CD4-positive, alpha-beta memory T cell (primary cell): ENCODE results near the gene ZNF407. TPM values are rescaled to one million over a fixed set of nuclear protein-coding genes. Genes with fewer than 3 reads are reported as not detected.

Experiments used
- CTCF ChIA-PET: fragments of 350-600 bp; sonication (Branson Sonifier 250); formaldehyde crosslinking; loops from one replicate; lab custom pipeline; 2021; ENCODE audit warnings: inconsistent platforms; ENCODE audit not compliant: partially characterized antibody; lab: Charles Lee
- POLR2A ChIA-PET: fragments of 350-600 bp; sonication (Branson Sonifier 250); formaldehyde crosslinking; loops from one replicate; lab custom pipeline; 2021; ENCODE audit not compliant: partially characterized antibody; lab: Charles Lee
- DNase-seq, 5 donors: peaks; one replicate each; pipeline versions ENCODE4 v3.0.0 to v3.0.0-alpha.2; 2020 to 2022; ENCODE audit warnings: mixed read lengths in 1 of 5
- H3K27ac ChIP-seq: one replicate; pipeline ENCODE4 v1.7.0; 2013; ENCODE audit warnings: low read depth, low read length
- H3K27me3 ChIP-seq: 2 replicates; pipeline ENCODE4 v1.7.0; 2013; ENCODE audit warnings: mild to moderate bottlenecking, low read length, moderate library complexity; ENCODE audit not compliant: insufficient read depth
- H3K36me3 ChIP-seq: 2 replicates; pipeline ENCODE4 v1.7.0; 2013; ENCODE audit warnings: mild to moderate bottlenecking, low read length, moderate library complexity; ENCODE audit not compliant: insufficient read depth
- H3K4me1 ChIP-seq: 2 replicates; pipeline ENCODE4 v1.7.0; 2013; ENCODE audit warnings: mild to moderate bottlenecking, low read length, moderate library complexity; ENCODE audit not compliant: insufficient read depth
- H3K4me3 ChIP-seq, 2 donors: one replicate each; pipeline ENCODE4 v1.7.0; 2013; ENCODE audit warnings: low read length in 2 of 2, mild to moderate bottlenecking in 1 of 2
- H3K9me3 ChIP-seq, 2 donors: one replicate each; pipeline ENCODE4 v1.7.0; 2013; ENCODE audit warnings: low read length in 2 of 2, control low read depth in 1 of 2; ENCODE audit not compliant: control insufficient read depth in 1 of 2
- H3K27ac Mint-ChIP-seq, 7 donors: one replicate each; pipeline ENCODE4 v1.8.0; 2020 to 2021; ENCODE audit warnings: mixed read lengths in 7 of 7, mild to moderate bottlenecking in 6 of 7, inconsistent platforms in 3 of 7, moderate library complexity in 3 of 7
- H3K27me3 Mint-ChIP-seq, 2 donors: one replicate each; pipeline ENCODE4 v1.8.0; 2020 to 2021; ENCODE audit warnings: mixed read lengths in 2 of 2
- H3K36me3 Mint-ChIP-seq, 2 donors: one replicate each; pipeline ENCODE4 v1.8.0; 2020 to 2021; ENCODE audit warnings: mixed read lengths in 2 of 2, inconsistent platforms in 1 of 2, mild to moderate bottlenecking in 1 of 2
- H3K4me1 Mint-ChIP-seq, 4 donors: one replicate each; pipeline ENCODE4 v1.8.0; 2020 to 2021; ENCODE audit warnings: mixed read lengths in 4 of 4, mild to moderate bottlenecking in 1 of 4
- H3K4me3 Mint-ChIP-seq, 8 donors: one replicate each; pipeline ENCODE4 v1.8.0; 2020 to 2021; ENCODE audit warnings: mixed read lengths in 8 of 8, mild to moderate bottlenecking in 7 of 8, moderate library complexity in 6 of 8, inconsistent platforms in 3 of 8
- H3K9me3 Mint-ChIP-seq, 8 donors: one replicate each; pipeline ENCODE4 v1.8.0; 2020 to 2021; ENCODE audit warnings: mixed read lengths in 8 of 8, mild to moderate bottlenecking in 5 of 8, inconsistent platforms in 3 of 8, moderate library complexity in 1 of 8
- intact Hi-C: fragments of 100-400 bp; cut with micrococcal nuclease; formaldehyde crosslinking; loops from one replicate; pipeline ENCODE4 v1.15.1; 2023
- polyA plus RNA-seq, 2 donors: library from polyadenylated mRNA; unstranded; fragments of 300-500 nt; fragmentation: Illumina TruSeq; gene quantifications; one replicate each; pipeline ENCODE4 v1.2.3, GENCODE V29; 2021
- total RNA-seq, 2 experiments: library from RNA; stranded (reverse); gene quantifications; one replicate each; pipeline ENCODE4 v1.2.3, GENCODE V29; 2021

The ZNF407 gene
- total and polyA plus RNA-seq, 4 experiments from 2014 or later = 1.8 to 26.9 (median 15.3) TPM

DNA sequence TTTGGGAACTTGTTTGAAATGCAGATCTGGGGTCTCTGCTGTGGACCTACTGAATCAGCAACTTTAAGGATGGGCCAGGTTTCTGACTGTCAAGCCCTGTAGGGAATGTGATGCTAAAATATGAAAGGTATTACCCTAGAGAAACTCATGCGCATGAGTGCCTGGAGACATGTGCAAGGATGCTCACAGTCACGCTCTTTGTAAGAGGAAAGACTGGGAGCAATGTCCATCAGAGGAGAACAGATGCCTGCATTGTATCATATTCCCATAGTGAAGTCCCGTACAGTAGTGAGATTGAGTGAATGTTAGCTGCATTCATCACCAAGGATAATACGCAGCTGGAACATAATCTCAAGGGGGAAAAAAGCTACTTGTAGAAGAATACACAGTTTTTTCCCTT lies 14.1 kb downstream of the ZNF407 start:
- Histone ChIP-seq H3K4me1 (peaks cover 14% of the 10 kb centered on the region), H3K27ac (no peak overlapping the region), H3K27me3 (no peaks in the 10 kb centered on the region), H3K9me3 (no peaks in the 10 kb centered on the region), H3K4me3 (no peak overlapping the region), H3K36me3 (no peaks in the 10 kb centered on the region)
- Mint-ChIP-seq H3K9me3 (peaks cover 0 to 2% (median 0%) of the 10 kb centered on the region in 8 donors), H3K4me3 (peak overlapping the region in 1 of 8 donors; percentile 37), H3K36me3 (no peaks in the 10 kb centered on the region), H3K27ac (no peak overlapping the region), H3K27me3 (no peaks in the 10 kb centered on the region), H3K4me1 (peaks cover 26 to 41% (median 34%) of the 10 kb centered on the region in 4 donors)
- CTCF ChIA-PET = no interaction called here
- POLR2A ChIA-PET = interaction anchor here (2.3 kb wide), 1 partner anchor 14 kb away, joined by 11 read pairs; the partner anchor contains the start of gene ZNF407
- intact Hi-C loops = no loop called here
- DNase-seq = no peak

DNA sequence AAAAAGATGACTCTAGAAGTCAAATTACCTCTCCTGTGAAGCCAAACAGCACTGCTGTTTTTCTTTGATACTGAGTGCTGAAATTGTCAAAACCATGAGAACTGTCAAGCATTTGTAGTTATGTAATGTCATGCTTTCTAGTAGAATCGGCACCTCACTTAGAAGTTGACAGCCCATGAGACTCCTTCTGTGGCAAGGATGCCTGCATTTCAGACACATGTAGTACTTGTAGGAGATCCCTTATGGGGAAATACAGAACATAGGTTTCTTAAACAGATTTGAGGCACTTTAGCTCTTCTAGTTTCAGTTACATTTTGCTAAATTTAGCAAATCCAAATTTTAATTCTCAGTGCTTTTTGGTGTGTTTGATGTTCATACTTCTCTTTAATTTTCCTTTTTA lies 15.7 kb downstream of the ZNF407 start:
- Mint-ChIP-seq H3K9me3 (peaks cover 0 to 2% (median 0%) of the 10 kb centered on the region in 8 donors), H3K4me3 (no peak overlapping the region), H3K27ac (no peak overlapping the region), H3K4me1 (peaks cover 26 to 41% (median 33%) of the 10 kb centered on the region in 4 donors), H3K36me3 (no peaks in the 10 kb centered on the region), H3K27me3 (no peaks in the 10 kb centered on the region)
- ChIA-PET CTCF (interaction anchor here (2.0 kb wide), 1 partner anchor 14 kb away, joined by 4 read pairs; no protein-coding TSS in a partner anchor), POLR2A (no interaction called here)
- H3K27ac ChIP-seq = no peak overlapping the region
- no peaks in the 10 kb centered on the region for H3K27me3 ChIP-seq
- no peaks in the 10 kb centered on the region for H3K9me3 ChIP-seq
- peaks cover 14% of the 10 kb centered on the region for H3K4me1 ChIP-seq
- DNase-seq = no peak
- H3K4me3 ChIP-seq = no peak overlapping the region
- no peaks in the 10 kb centered on the region for H3K36me3 ChIP-seq
- intact Hi-C loops = no loop called here

GRCh38 chr18:74616494-74616893 lies 18.8 kb downstream of the ZNF407 start:
- Histone ChIP-seq H3K9me3 (no peaks in the 10 kb centered on the region), H3K27ac (no peak overlapping the region), H3K27me3 (no peaks in the 10 kb centered on the region), H3K36me3 (no peaks in the 10 kb centered on the region), H3K4me3 (no peak overlapping the region), H3K4me1 (no peaks in the 10 kb centered on the region)
- Mint-ChIP-seq H3K9me3 (peaks cover 0 to 2% (median 0%) of the 10 kb centered on the region in 8 donors), H3K4me3 (no peak overlapping the region), H3K4me1 (peaks cover 7 to 21% (median 12%) of the 10 kb centered on the region in 4 donors), H3K27me3 (no peaks in the 10 kb centered on the region), H3K27ac (no peak overlapping the region), H3K36me3 (no peaks in the 10 kb centered on the region)
- POLR2A ChIA-PET = no interaction called here
- no peak for DNase-seq
- intact Hi-C loops = no loop called here
- CTCF ChIA-PET = no interaction called here

DNA sequence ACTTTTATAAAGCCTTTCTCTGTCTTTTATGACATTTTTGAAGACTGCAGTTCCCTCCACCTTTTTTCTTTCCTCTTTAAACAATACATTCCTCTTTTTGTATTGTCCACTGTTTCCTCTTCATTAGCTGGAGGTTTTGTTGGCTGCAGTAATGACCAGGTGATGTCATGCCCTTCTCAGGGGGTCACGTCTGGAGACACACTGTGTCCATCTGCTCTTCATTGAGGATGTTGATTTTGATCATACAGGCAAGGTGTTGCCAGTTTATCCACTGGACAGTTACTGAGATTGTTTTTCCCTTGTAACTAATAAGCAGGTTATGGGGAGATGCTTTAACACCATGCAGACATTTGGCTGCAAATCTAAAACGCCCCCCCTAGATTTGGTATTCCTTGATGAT lies 19.8 kb downstream of the ZNF407 start:
- POLR2A ChIA-PET = no interaction called here

GRCh38 chr18:74622072-74622471 lies 24.4 kb downstream of the ZNF407 start:
- Mint-ChIP-seq H3K27ac (no peak overlapping the region), H3K36me3 (no peaks in the 10 kb centered on the region), H3K4me3 (no peak overlapping the region), H3K9me3 (no peaks in the 10 kb centered on the region), H3K27me3 (no peaks in the 10 kb centered on the region), H3K4me1 (peaks cover 0 to 13% (median 7%) of the 10 kb centered on the region in 4 donors)
- Histone ChIP-seq H3K4me1 (no peaks in the 10 kb centered on the region), H3K4me3 (no peak overlapping the region), H3K27me3 (no peaks in the 10 kb centered on the region), H3K9me3 (no peaks in the 10 kb centered on the region), H3K36me3 (no peaks in the 10 kb centered on the region), H3K27ac (no peak overlapping the region)
- POLR2A ChIA-PET = no interaction called here
- DNase-seq = no peak
- CTCF ChIA-PET = interaction anchor here (0.6 kb wide), 1 partner anchor 10 kb away, joined by 3 read pairs; no protein-coding TSS in a partner anchor
- intact Hi-C loops = loop anchor here (10.0 kb wide), 2 partner anchors 343 to 743 kb away; no protein-coding TSS in a partner anchor

More for the DNA sequence above, 19.8 kb downstream of the ZNF407 start:
- Mint-ChIP-seq H3K27me3 (no peaks in the 10 kb centered on the region), H3K4me1 (peaks cover 2 to 13% (median 8%) of the 10 kb centered on the region in 4 donors), H3K4me3 (no peak overlapping the region), H3K9me3 (peaks cover 0 to 2% (median 0%) of the 10 kb centered on the region in 8 donors), H3K27ac (no peak overlapping the region), H3K36me3 (no peaks in the 10 kb centered on the region)
- H3K9me3 ChIP-seq = no peaks in the 10 kb centered on the region
- H3K4me1 ChIP-seq = no peaks in the 10 kb centered on the region
- intact Hi-C loops = no loop called here
- no peak overlapping the region for H3K27ac ChIP-seq
- no peaks in the 10 kb centered on the region for H3K27me3 ChIP-seq
- H3K36me3 ChIP-seq = no peaks in the 10 kb centered on the region
- no peak overlapping the region for H3K4me3 ChIP-seq
- CTCF ChIA-PET = no interaction called here
- DNase-seq = no peak

DNA sequence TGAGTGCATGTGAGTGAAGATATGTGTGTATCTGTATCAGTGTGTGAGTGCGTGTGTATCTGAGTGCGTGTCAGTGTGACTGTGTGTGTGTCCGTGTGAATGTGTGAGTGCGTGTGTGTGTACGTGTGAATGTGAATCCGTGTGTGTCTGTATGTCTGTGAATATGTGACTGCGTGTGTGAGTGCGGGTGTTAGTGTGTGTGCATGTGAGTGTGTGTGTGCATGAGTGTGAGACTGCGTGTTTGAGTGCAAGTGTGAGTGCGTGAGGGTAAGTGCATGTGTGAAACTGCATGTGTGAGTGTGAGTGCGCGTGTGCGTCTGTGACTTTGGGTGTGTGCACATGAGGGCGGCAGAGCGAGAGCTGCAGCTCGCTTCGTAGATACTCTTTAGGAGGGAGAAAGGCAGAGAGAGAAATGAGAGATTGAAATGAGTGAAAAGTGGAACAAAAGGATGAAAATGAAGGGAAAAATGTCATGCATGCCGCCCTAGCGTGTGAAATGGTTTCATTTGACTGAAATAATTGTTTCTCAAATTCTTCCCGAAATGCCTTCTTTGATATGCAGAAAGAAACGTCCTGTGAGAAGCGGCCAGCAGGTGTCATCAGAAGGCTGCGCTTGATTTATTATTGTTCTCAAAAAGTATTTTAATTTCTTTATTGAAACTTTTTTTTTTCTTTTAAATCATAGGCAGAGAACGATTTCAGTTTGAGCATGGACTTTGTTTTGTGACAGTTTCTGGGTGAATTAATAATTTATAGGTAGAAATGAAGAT lies 25.6 kb downstream of the ZNF407 start:
- no peaks in the 10 kb centered on the region for H3K36me3 Mint-ChIP-seq
- no peak overlapping the region for H3K4me3 Mint-ChIP-seq
- Histone ChIP-seq H3K27ac (no peak overlapping the region), H3K9me3 (no peaks in the 10 kb centered on the region), H3K4me1 (no peaks in the 10 kb centered on the region), H3K27me3 (no peaks in the 10 kb centered on the region), H3K4me3 (no peak overlapping the region), H3K36me3 (no peaks in the 10 kb centered on the region)
- DNase-seq = peak in 3 of 5 donors; percentile 23 to 29 (median 27)
- ChIA-PET POLR2A (no interaction called here), CTCF (interaction anchor here (0.6 to 2.1 kb wide), 14 partner anchors 9 to 1727 kb away, joined by 3 to 15 read pairs (median 3); no protein-coding TSS in a partner anchor)
- H3K4me1 Mint-ChIP-seq = peaks cover 0 to 17% (median 9%) of the 10 kb centered on the region in 4 donors
- no peaks in the 10 kb centered on the region for H3K9me3 Mint-ChIP-seq
- intact Hi-C loops = loop anchor here (1.0 to 10.0 kb wide), 4 partner anchors 342 to 856 kb away; no protein-coding TSS in a partner anchor
- H3K27ac Mint-ChIP-seq = no peak overlapping the region
- H3K27me3 Mint-ChIP-seq = no peaks in the 10 kb centered on the region

GRCh38 chr18:74624466-74624865 lies 26.8 kb downstream of the ZNF407 start:
- Histone ChIP-seq H3K4me1 (no peaks in the 10 kb centered on the region), H3K36me3 (no peaks in the 10 kb centered on the region), H3K4me3 (no peak overlapping the region), H3K27me3 (no peaks in the 10 kb centered on the region), H3K9me3 (no peaks in the 10 kb centered on the region), H3K27ac (no peak overlapping the region)
- ChIA-PET POLR2A (no interaction called here), CTCF (interaction anchor here (0.9 to 2.1 kb wide), 12 partner anchors 8 to 1725 kb away, joined by 3 to 15 read pairs (median 4); no protein-coding TSS in a partner anchor)
- intact Hi-C loops = loop anchor here (10.0 kb wide), 2 partner anchors 340 to 740 kb away; no protein-coding TSS in a partner anchor
- Mint-ChIP-seq H3K27me3 (no peaks in the 10 kb centered on the region), H3K27ac (no peak overlapping the region), H3K9me3 (no peaks in the 10 kb centered on the region), H3K4me1 (peaks cover 0 to 19% (median 8%) of the 10 kb centered on the region in 4 donors), H3K4me3 (no peak overlapping the region), H3K36me3 (no peaks in the 10 kb centered on the region)
- DNase-seq = no peak
